Stimulated activated CD4-positive, alpha-beta T cell treated with anti-CD3 and anti-CD28 coated beads, Interleukin-4, amount 100 ng/mL, for 4 hours (primary cell): ENCODE data around the gene NLGN3.

Experiments used
- DNase-seq, 2 experiments: peaks; one replicate each; pipeline ENCODE4 v3.0.0-alpha.2; 2020

The NLGN3 gene

DNA sequence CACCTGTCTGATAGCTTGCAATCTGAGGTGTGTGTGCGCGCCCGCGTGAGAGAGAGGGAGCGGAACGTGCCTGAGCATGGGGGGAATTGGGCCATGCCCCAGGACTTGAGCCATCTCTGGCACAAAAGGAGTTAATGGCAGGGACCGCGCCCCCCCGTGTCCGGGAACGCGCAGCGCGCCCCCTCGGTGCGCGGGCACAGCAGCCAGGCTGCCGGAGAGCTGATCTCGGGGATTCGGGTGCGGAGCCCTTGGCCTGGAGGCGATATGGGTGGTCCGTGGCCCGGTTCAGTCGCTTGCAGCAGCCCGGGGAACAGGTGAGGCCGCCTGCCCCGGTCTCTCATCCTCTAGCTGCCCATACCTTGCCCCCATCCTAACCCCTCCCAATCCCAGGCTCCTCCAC is at the start of gene NLGN3:
TSS of gene NLGN3 (plus strand) at position 191 of the 400 bp plus-strand sequence. CDS start 2,909 bp downstream, outside the sequence.
- no peak for DNase-seq

DNA sequence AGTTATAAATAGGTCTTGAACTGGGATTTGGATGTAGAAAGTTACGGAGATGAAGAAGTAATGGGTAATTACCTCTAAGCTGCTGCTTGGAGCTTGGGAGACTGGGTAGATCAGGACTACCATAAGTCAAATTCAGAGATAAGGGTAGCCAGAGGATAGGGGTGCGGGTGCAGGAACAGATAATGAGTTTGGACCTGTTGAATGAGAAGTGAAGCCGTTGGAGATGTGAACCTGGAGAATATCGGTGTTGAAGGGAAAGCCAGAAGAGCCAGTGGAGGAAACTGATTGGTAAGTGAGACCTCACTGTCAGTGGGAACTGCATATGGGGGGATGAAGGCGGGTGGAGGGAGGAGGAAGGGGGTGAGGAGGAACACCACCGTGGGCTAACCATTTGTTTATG is 49.6 kb upstream of the NLGN3 start:
- DNase-seq, result no peak

DNA sequence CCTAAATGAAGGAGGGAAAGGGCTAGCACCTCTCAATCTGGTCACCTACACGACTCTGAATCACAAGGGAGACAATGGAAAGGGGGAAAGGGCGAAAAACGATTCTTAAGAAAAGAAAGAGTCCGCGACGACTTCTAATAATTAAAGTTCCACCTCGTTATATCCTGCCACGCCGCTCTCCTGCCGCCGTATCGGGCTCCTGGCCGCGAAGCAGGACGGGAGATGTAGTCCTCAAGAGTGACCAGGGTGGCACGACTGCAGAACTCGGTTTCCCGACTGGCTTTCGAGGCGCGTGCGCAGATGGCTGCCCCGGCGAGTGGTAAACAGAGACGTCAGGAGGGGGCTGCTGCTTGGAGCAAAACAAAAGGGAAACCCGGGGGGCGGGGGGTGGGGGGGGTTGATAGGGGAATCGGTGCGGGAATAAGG is 49.1 kb upstream of the NLGN3 start, which contains the start of gene FOXO4:
TSS of gene FOXO4 (plus strand) at position 297 of the 426 bp plus-strand sequence. CDS start 678 bp downstream, outside the sequence.
- DNase-seq, result peak; percentile 80 to 87

DNA sequence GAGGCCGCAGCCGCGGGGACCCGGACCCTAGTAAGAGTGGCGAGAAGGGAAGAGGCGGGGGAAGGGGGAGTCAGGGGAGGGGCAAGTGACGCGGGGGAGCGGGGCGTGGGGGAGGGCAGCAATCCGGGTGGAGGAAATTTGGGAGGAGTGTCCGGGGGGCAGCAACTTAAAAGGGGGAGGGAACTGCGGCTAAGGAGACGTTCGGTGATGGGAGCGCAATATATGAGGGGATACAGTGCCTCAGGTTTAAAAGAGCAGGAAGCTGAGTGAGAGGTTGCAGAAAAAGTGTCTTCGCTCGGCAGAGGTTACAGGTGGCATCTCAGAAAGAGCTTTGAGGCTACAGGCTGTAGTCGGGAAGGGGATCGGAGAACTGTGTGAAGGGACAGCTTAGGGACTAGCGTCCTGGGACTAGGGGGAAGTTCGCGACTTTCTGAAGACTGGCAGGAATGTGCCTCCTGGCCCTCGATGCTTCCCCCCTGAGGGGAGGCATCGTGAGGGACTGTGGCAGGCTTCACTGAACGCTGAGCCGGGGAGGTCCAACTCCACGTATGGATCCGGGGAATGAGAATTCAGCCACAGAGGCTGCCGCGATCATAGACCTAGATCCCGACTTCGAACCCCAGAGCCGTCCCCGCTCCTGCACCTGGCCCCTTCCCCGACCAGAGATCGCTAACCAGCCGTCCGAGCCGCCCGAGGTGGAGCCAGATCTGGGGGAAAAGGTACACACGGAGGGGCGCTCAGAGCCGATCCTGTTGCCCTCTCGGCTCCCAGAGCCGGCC is 48.5 kb upstream of the NLGN3 start:
- DNase-seq, result no peak

DNA sequence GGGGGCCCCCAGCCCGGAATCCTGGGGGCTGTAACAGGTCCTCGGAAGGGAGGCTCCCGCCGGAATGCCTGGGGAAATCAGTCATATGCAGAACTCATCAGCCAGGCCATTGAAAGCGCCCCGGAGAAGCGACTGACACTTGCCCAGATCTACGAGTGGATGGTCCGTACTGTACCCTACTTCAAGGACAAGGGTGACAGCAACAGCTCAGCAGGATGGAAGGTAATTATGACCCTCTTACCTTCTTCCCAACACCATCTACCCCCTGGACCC is 47.9 kb upstream of the NLGN3 start:
- no peak for DNase-seq

DNA sequence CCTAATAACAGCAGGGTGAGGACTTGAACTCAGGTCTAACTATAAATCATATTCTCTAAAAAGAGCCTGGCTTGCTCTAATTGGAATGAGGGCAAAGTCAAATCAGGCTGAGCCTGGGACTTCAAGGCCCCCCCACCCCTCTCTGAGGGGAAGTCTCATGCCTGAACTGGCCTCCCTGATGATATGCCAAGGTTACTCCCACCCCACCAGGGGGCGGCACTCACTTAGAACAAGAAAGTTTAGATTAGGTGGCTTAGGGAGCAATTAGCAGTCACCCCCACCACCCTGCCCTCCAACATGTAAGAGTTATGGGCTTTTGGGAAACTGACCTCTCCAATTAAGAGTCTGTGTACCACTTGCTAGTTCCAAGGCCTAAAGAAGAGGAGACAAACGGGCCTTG is 46.3 kb upstream of the NLGN3 start:
- DNase-seq, result peak; percentile 66 to 75

- no peak for DNase-seq
These were observed 45.6 kb upstream of the NLGN3 start for GRCh38 chrX:71098951-71099506.

- DNase-seq, result no peak
These were observed 44.9 kb upstream of the NLGN3 start for GRCh38 chrX:71099736-71100135.

- DNase-seq, result no peak
These were observed 43.8 kb upstream of the NLGN3 start for GRCh38 chrX:71100581-71101505.

- no peak for DNase-seq
These were observed 42.3 kb upstream of the NLGN3 start for GRCh38 chrX:71102292-71102691.

DNA sequence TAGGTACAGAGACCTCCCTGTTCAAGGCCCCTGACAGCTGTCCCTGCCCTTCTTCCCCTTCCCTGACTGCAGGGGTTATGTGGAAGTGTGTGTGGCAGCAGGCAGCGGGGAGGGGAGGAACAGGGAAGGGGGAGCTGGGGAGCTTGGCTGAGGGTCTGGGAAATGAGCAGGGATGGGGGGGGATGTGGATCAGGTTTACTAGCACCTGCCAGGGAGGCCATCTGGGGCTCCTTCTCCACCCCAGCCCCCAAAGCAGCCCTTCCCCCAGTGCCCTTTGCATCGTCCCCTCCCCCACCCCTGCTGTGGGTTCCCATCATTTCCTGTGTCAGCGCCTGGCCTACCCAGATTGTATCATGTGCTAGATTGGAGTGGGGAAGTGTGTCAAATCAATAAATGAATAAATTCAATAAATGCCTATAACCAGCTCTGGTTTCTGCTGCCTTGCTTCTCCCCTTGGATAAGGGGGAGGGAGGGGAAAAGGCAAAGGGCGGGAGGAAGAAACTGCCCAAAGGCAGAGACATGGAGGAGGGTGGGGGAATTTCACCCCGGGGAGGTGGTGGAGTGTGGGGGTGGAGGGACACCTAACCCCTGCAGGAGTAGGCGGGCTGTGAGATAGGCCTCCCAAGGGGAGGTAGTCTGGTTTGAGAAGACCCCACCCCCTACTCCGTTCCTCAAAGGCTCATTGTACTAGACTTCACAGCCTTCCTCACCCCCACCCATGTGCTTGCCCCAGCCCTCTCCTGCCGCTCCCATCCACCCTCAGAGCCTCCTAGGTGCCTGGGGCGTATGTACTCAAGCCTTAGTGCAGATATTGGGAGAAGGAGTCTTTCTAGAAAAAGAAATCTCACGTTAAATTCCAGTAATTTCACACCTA is 41.3 kb upstream of the NLGN3 start:
- DNase-seq, result peak in 1 of 2 experiments; percentile 65

GRCh38 chrX:71105628-71106027 is 39.0 kb upstream of the NLGN3 start:
- no peak for DNase-seq

GRCh38 chrX:71106427-71106826 is 38.2 kb upstream of the NLGN3 start, which contains the start of gene CXorf65:
CXorf65 (minus strand) TSS chrX:71106740; CDS start chrX:71106556, 184 bp downstream.
- peak in 1 of 2 experiments; percentile 30 for DNase-seq

DNA sequence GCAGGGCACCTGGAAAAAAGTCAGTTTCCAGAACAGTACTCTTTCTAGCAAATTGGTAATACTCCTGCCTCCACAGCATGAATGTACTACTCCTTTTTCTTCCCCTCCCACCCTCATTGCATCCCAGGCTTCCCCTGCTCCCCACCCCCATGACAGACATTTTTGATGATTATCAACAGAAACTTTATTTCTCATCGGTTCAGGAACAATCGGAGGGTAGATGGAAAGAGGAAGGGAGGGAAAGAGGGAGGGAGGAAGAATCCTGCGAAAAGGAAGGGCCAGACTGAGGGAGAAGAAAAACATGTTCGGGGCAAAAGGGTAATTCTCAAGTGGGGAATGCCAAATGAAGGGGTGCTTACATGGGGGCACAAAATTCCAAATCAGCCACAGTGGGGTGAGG is 37.4 kb upstream of the NLGN3 start:
- no peak for DNase-seq

DNA sequence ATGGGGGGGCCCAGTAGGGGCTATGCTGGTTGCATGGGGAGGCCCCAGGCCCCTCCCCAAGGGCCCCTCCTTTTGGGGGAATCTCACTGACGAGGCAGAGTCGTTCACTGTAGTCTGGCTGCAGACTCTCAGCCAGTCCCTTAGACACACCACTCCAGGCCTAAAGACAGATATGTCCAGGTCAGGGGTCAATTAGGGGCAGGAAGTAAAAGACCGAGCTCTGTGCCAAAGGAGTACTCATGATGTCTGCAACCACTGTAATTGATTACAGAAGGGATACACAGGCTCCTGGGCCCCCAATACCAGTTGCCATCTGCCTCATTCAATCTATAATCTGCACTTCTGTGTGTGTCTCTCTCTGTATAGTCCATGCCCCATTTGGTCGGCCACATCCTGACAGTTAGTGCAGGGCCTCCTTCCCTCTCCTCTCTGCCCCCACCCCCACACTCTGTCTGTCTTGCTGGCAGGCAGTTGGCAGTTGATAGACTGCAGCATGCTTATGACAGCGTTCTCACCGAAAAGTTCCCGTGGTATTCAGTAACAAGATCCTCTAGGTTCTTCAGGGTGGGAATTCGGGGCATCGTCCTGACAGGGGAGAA is 36.8 kb upstream of the NLGN3 start:
- DNase-seq, result peak in 1 of 2 experiments; percentile 24

DNA sequence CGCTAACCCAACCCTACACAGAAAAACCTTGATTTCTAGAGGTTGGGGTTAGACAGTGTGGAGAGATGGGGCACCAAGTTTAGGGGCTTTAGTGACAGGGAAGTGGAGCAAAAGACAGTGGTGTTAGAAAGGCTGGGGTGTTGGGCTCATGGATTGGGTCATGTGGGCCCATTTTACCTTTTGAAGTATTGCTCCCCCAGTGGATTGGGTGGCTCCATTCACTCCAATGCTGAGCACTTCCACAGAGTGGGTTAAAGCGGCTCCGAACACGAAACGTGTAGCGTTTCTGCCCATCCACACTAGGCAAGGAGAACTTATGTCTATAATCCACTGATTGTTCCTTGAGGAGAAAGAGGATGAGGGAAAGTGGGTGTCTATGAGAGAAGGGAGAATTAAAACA is 35.6 kb upstream of the NLGN3 start:
- DNase-seq, result no peak

DNA sequence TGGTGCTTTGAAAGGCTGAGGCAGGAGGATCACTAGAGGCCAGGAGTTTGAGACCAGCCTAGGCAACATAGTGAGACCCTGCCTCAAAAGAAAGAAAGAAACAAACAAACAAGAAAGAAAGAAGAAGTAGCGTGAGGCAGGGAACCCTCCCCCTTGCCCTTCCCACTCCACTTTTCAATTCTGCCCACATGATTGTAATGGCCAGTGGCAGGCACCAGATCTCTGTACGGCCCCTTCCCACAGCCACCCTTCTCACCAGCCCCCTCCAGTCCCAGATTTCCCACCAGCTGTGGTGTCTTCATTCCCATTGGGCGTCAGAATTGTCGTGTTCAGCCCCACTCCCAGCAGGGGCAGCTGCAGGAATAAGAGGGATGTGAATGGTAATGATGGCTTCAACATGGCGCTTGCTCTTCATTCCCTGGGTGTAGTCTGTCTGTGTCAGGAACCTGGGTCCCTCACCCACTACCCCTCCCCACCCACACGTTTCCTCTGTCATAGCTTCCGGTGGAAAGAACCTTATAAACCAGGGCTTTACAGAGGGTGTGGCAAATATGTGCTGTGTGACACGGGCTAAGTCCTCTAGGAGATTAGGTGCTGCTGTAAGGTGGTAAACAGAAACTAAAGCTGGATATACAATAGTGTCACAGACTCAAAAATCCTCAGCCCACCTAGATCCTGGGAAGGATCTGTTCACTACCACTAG is 33.3 kb upstream of the NLGN3 start, which contains the start of gene IL2RG:
TSS of gene IL2RG (minus strand) at position 437 of the 703 bp plus-strand sequence. CDS start at position 399, 38 bp downstream.
- peak; percentile 46 to 83 for DNase-seq

GRCh38 chrX:71111921-71112431 is 32.7 kb upstream of the NLGN3 start:
- peak in 1 of 2 experiments; percentile 16 for DNase-seq

DNA sequence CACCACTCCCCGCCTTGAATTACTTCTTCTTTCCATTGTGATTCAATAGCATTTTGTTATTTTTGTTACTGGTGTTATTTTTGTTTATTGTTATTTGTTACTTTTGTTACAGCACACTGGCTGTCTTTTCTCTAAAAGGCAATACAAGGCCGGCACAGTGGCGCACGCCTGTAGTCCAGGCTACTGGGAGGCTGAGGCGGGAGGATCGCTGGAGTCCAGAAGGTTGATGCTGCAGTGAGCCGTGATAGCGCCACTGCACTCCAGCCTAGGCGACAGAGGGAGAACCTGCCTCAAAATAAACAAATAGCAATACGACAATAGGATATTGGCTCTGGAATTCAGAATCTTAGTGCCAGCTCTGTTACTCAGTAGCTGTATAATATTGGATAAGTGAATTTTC is 27.3 kb upstream of the NLGN3 start:
- DNase-seq, result no peak

GRCh38 chrX:71118032-71118984 is 26.3 kb upstream of the NLGN3 start, which contains the start of gene MED12:
MED12 (plus strand) TSS chrX:71118596; CDS start chrX:71118755, 159 bp downstream.
- peak; percentile 73 to 79 for DNase-seq
